Breast epithelium (tissue), 3 donors: ENCODE data around the gene SLC6A11.

Experiments
- CTCF ChIP-seq, 3 donors: fragments of 450-650 bp; IDR thresholded peaks; one replicate each; pipeline ENCODE4 v1.5.1; 2016 to 2017; ENCODE audit warnings: antibody characterized with exemption in 3 of 3, mild to moderate bottlenecking in 3 of 3, moderate library complexity in 3 of 3
- POLR2AphosphoS5 ChIP-seq, 3 donors: sonication (generic); formaldehyde crosslinking; IDR thresholded peaks; one replicate each; pipeline ENCODE4 v1.6.1; 2017; ENCODE audit warnings: antibody characterized with exemption in 3 of 3

DNA sequence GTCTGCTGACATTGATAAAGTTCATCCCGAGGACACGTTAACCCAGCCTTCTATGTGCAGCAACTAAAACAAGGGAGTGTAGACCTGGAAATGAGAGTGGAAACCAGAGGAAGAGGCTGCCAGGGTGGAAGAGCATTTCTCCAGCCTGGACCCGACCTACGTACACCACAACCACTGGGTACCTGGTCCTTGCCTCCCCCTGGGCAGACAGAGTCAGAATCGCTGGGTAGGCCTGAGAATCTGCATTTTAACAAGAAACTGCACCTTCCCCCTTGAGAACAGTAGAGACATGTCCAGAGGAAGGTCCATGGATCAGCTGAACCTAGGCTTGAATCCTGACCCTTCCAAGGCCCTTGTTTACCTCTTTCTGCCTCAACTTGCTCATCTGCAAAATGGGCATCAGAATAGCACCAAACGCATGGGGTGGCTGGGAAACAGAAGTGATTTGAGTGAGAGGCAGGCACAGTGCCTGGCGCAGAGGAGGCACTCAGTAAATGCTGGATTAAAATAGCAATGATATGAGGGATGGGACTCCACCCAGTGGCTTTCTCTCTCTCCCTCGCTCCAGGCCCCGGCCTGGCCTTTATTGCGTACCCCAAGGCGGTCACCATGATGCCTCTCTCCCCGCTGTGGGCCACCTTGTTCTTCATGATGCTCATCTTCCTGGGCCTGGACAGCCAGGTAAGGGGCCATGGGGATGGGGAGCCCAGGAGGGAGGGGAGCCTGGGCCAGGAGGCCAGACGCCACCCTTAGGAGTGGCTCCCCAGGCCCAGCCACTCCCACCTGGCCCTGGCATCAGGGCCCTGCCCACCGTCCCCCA lies 109.6 kb downstream of the SLC6A11 start:
- TF ChIP-seq CTCF (IDR thresholded peaks at IDR 0.05) (no peak), POLR2AphosphoS5 (IDR thresholded peaks at IDR 0.05) (no peak)
